Amniotic epithelial cell (primary cell): ENCODE data around the gene NME3.

Experiments
- DNase-seq: peaks from one replicate; pipeline ENCODE4 v3.0.0-alpha.2; 2010; ENCODE audit warnings: low read depth

The NME3 gene

DNA sequence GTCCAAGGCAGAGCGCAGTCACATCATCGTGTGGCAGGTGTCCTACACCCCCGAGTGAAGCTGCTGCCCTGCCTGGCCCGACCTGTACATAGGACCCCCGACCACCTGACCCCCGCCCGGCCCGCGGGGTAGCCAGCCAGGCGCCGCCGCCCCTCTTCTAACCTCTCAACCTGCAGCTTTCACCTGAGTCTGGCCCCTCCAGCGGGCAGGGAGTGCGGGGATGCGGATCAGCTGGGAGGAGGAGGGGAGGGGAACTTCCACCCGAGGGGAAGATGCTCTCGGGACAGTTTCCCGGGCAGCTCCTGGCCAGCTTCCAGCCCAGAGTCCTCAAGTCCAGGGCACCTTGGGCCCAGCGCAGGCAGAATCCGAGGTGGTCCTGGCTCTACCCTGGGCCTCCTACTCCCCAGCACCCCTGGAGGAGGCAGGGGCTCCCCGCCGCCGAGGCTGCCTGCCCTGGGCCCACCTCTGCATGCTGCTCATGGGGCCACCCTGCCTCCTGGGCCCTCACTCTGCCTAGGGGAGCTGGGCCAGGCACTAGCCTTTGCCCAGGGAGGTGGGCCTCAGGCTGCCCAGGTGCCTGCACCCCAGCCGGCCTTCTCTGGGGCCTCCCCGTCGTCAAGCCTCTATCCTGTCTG lies 2.5 kb downstream of the NME3 start:
- DNase-seq = no peak

DNA sequence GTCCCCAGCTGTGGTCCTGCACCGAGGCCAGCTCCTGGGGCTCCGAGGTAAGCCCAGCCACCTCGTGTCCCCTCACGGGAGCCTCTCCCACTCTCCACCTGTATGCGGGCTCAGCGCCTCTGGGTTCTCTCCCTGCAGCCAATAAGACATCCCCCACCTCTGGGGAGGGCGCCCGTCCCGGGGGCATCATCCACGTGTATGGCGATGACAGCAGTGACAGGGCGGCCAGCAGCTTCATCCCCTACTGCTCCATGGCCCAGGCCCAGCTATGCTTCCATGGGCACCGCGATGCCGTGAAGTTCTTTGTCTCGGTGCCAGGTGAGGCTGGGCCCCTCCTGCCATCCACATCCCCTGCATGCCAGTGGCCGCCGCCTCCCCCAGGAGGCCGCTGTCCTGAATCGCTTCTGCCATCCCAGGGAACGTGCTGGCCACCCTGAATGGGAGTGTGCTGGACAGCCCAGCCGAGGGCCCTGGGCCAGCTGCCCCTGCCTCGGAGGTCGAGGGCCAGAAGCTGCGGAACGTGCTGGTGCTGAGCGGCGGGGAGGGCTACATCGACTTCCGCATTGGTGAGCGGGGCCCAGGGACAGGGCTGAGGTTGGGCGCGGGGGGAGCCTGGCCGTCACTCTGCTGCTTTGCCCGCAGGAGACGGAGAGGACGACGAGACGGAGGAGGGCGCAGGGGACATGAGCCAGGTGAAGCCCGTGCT lies 3.1 kb downstream of the NME3 start:
- no peak for DNase-seq

DNA sequence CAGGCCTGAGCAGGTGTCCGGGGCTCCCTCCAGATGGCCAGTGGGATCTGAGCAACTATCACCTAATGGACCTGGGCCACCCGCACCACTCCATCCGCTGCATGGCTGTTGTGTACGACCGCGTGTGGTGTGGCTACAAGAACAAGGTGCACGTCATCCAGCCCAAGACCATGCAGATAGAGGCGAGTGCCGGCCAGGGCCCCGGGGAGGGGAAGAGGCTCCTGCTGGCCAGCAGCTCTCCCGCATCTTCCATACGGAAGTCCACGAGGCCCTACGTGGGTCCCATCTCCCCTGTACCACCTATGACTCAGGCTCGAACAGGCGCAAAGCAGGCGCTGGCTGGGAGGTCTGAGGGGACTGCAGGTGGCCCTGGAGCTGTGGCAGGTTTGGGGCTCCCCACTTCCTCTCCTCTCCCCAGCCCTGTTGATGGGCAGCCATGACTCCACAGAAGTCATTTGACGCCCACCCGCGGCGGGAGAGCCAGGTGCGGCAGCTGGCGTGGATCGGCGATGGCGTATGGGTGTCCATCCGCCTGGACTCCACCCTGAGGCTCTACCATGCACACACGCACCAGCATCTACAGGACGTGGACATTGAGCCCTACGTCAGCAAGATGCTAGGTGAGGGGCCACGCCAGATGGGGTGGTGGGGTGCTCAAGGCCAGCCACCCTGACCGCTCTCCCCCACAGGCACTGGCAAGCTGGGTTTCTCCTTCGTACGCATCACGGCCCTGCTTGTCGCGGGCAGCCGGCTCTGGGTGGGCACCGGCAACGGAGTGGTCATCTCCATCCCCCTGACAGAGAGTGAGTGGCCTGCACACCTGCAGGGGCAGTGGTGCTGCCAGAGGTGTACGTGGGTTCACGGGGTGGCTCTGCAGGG lies 4.0 kb downstream of the NME3 start:
- DNase-seq = no peak

DNA sequence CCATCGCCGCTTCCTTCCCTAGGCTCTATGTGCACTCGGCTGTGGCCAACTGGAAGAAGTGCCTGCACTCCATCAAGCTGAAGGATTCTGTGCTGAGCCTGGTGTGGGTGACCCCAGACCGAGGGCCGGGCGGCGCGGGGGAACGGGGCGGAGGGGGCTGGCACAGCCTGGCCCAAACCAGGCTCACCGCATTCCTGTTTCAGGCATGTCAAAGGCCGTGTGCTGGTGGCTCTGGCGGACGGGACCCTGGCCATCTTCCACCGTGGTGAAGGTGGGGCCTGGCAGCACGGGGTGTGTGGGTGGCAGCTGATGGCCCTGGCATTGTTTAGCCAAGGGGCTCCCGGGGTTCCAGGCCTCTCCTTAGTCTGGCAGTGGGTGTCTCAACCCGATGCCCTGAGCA lies 4.6 kb downstream of the NME3 start:
- DNase-seq = no peak

- DNase-seq = no peak
These were observed 5.1 kb downstream of the NME3 start for GRCh38 chr16:1766231-1766630.

DNA sequence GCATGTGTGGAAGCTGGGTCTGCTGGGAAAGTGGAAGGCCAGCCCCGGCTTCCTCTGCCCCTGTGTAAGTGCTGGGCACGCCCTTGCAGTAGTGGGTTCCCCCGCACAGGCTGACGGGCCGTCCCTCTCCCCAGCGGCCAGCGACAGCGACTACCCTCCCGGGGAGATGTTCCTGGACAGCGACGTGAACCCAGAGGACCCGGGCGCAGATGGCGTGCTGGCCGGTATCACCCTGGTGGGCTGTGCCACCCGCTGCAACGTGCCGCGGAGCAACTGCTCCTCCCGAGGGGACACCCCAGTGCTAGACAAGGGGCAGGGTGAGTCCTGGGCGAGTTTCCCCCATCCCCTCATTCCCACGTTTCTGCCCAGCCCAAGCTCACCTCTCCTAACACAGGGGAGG lies 5.5 kb downstream of the NME3 start:
- DNase-seq = no peak

GRCh38 chr16:1764971-1765370 lies 6.4 kb downstream of the NME3 start:
- DNase-seq = no peak

DNA sequence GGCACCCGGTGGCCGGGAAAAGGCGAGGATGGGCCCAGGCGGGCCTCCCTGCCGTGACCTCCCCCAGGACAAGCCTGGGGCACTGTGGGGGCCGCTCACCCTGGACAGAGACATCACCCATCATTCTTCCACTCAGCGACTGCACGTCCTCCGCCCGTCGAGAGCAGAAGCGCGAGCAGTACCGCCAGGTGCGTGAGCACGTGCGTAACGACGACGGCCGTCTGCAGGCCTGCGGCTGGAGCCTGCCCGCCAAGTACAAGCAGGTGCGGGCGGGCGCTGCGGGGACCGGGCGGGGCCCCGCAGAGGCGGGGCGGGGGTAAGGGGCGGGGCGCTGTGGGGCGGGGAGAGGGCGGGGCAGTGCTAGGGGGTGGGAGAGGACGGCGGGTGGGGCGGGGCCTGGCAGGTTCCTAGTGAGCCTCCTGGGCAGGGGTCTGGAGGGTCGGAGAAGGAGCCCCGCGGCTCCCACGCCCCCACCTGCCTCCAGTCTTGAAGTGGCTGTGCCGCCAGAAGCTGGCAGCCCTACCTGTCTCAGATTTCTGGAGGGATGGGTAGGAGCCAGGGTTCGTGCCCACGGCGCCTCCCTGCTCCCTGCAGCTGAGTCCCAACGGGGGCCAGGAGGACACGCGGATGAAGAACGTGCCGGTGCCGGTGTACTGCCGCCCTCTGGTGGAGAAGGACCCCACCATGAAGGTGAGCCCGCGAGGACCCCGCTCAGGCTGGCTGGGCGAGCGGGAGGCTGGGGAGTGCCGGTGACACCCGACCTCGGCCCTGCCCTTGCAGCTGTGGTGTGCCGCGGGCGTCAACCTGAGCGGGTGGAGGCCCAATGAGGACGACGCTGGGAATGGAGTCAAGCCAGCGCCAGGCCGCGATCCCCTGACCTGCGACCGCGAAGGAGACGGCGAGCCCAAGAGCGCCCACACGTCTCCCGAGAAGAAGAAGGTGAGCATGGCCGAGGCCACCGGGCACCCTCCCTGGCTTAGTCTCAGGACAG lies 7.5 kb downstream of the NME3 start:
- DNase-seq = peak; percentile 47

DNA sequence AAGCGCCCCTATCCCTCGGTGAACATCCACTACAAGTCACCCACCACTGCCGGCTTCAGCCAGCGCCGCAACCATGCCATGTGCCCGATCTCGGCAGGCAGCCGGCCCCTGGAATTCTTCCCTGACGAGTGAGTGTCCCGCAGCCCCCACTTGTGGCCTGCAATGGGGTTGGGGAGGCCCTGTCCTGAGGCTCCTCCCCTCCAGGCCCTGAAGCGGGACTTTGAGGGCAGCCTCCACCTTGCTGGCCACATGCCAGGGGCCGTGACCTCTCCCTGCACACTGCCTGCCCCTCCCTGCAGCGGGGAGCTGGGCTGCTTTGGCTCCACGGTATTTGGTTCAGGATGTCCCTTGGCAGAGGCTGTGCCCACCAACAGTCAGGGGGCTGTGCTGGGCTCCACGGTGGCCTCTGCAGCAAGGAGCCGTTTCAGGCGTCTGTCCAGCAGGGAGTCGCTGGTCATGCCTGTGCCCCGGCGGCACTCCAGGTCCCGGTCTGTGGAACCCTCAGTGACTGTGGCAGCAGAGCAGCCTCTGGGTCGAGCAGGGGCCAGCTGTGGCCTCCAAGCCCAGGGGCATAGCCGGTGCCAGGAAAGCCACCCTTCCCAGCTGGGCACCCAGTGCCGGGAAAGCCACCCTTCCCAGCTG lies 8.3 kb downstream of the NME3 start:
- DNase-seq = no peak

- no peak for DNase-seq
These were observed 9.0 kb downstream of the NME3 start for GRCh38 chr16:1762196-1762878.

GRCh38 chr16:1761751-1762150 lies 9.6 kb downstream of the NME3 start:
- no peak for DNase-seq

DNA sequence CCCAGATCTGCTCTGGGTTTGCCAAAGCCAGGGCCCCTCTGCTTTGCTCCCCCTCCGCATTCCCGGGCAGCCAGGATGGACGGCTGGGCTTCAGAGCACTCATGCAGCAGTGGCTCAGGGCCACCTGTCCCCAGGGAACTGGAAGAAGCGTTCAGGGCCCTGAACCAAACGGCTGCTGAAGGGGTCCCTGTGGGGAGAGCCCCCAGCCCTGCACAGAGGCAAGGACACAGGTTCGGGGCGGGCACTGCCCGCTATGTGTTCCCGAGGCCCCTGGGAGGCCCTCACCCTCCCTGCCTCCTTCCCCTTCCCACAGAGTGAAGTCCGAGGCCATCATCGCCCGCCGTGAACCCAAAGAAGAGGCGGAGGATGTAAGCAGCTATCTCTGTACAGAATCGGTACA lies 10.4 kb downstream of the NME3 start:
- DNase-seq = no peak

DNA sequence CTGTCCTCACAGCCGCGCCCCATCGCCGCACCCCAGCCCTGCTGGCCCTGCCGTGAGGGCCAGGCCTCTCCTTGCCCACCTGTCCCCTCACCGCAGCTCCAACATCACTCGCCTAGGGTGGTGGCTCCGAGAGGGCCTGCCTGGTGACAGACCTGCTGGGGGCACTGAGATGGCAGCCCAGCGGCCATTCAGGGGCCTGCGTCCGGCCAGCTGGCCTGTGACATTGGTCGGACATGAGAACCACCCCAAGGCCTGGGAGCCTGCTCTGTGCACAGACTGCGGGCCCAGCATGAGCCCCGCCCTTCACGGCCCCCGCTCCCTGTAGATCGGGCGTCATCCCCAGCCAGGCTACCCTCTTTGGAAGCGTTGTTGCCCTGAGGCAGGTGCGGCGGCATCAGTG lies 11.8 kb downstream of the NME3 start:
- no peak for DNase-seq

GRCh38 chr16:1758923-1759322 lies 12.4 kb downstream of the NME3 start:
- DNase-seq = no peak

GRCh38 chr16:1757714-1758461 lies 13.5 kb downstream of the NME3 start:
- DNase-seq = no peak

- DNase-seq = no peak
These were observed 17.1 kb downstream of the NME3 start for GRCh38 chr16:1754204-1754603.

DNA sequence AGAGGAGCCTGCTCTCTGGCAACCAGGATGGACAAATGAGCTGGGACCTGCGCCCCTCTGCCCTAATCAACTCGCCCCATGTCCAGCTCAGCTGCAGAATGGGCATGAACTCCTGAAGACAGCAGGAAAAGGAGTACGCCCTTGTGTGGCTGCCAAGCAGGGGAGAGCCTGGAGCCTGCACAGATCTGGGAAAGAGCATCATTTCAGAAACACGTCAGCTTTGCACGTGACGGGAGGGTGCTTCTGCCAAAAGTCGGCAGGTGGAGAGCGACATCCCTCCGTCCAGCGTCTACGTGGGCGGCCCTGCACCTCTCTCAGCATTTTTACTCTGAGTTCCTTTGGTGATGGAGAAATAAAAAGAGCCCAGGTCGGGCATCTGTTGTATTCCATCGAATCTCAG lies 18.5 kb downstream of the NME3 start:
- no peak for DNase-seq

DNA sequence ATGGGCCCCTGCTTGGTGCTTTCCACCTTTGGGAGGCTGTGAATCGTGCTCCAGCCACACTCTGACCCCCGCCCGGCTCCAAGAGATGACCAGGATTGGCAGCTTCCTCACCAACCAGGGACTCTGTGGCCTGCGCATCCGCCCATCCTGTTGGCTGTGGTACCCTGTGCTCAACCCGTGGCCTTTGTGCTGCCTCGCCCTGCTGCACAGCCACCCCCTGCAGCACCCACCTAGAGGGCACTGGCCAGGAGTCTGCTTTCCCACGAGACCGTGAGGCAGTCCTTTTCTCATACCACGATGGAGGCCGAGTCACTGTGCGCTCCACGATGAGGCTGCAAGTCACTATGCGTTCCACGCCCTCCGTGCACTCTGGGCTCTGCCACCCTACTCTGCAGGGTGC lies 19.4 kb downstream of the NME3 start:
- no peak for DNase-seq

GRCh38 chr16:1749152-1750117 lies 21.9 kb downstream of the NME3 start:
- DNase-seq = peak; percentile 84
